A549 (cell line): ENCODE results near the gene CDC73. TPM values are rescaled to one million over a fixed set of nuclear protein-coding genes. Genes with fewer than 3 reads are reported as not detected.

ENCODE experiments used
- ATAC-seq, 2 experiments: fragments of 200-7000 bp in 1 of 2; fragments of >200 bp in 1 of 2; cut with Nextera tagmentation in 1 of 2; cut with Tn5 transposase in 1 of 2; 3 replicates each; pipeline versions ENCODE4 v1.8.0 to v1.9.1; 2018 to 2020; ENCODE audit warnings: mild to moderate bottlenecking in 1 of 2, moderate library complexity in 1 of 2
- CTCF ChIA-PET: fragments of 300-600 bp; sonication (Branson Sonifier 250); formaldehyde crosslinking; extraction: SDS; loops from one replicate; lab custom pipeline; 2021; ENCODE audit warnings: antibody characterized with exemption, inconsistent platforms; lab: Yijun Ruan, JAX
- POLR2A ChIA-PET: fragments of 350-600 bp; formaldehyde crosslinking; extraction: SDS; loops from one replicate; lab custom pipeline; 2021; ENCODE audit warnings: antibody characterized with exemption, inconsistent platforms; lab: Yijun Ruan, JAX
- DNase-seq, 2 experiments: peaks; one replicate each; pipeline versions ENCODE4 v3.0.0 to v3.0.0-alpha.2; 2011 to 2016; ENCODE audit warnings: low read depth in 1 of 2, low spot score in 1 of 2
- FAIRE-seq: peaks from 2 replicates; lab custom pipeline; 2011; peaks lifted over from hg19 to GRCh38; lab: Jason Lieb, UNC
- H3K27ac ChIP-seq, 2 experiments: fragments of >200 bp; sonication (Bioruptor Twin); formaldehyde crosslinking; 3 replicates each; pipeline ENCODE4 v1.5.1; 2016 to 2017
- H3K4me1 ChIP-seq: fragments of >200 bp; sonication (Bioruptor Twin); formaldehyde crosslinking; 3 replicates; pipeline ENCODE4 v1.6.1; 2016
- H3K4me2 ChIP-seq: fragments of >200 bp; sonication (Bioruptor Twin); formaldehyde crosslinking; 3 replicates; pipeline ENCODE4 v1.6.1; 2016
- H3K4me3 ChIP-seq: fragments of >200 bp; sonication (Bioruptor Twin); formaldehyde crosslinking; 3 replicates; pipeline ENCODE4 v1.5.1; 2016
- H3K9me3 ChIP-seq: fragments of >200 bp; sonication (Bioruptor Twin); formaldehyde crosslinking; 3 replicates; pipeline ENCODE4 v1.6.1; 2016
- E2F6 ChIP-seq: IDR thresholded peaks from 2 replicates; pipeline ENCODE4 v1.6.1; 2012; ENCODE audit warnings: low read depth, borderline replicate concordance
- EHMT2 ChIP-seq: fragments of 200-600 bp; sonication (generic); IDR thresholded peaks from 2 replicates; pipeline ENCODE4 v1.6.1; 2016; ENCODE audit warnings: antibody characterized with exemption, low read depth, mild to moderate bottlenecking, moderate library complexity
- FOSL2 ChIP-seq, 2 experiments: fragments of 450-650 bp in 1 of 2; fragments of >200 bp in 1 of 2; sonication (Bioruptor Twin) in 1 of 2; formaldehyde crosslinking; IDR thresholded peaks; 2 replicates each; pipeline versions ENCODE4 v1.5.0 to v1.6.1; 2016 to 2020; ENCODE audit warnings: mild to moderate bottlenecking in 1 of 2, moderate library complexity in 1 of 2
- FOXS1 ChIP-seq: fragments of 250-450 bp; sonication (Bioruptor Pico); IDR thresholded peaks from 2 replicates; pipeline ENCODE4 v1.5.0; 2020; ENCODE audit warnings: mild to moderate bottlenecking, moderate library complexity
- HDAC2 ChIP-seq: fragments of 200-600 bp; sonication (generic); IDR thresholded peaks from 2 replicates; pipeline ENCODE4 v1.6.1; 2016
- HMGXB4 ChIP-seq: fragments of 250-450 bp; sonication (Bioruptor Pico); IDR thresholded peaks from 2 replicates; pipeline ENCODE4 v1.5.0; 2021; ENCODE audit warnings: mild to moderate bottlenecking, moderate library complexity, borderline replicate concordance
- JUN ChIP-seq, 2 experiments: fragments of >200 bp; sonication (Bioruptor Twin); formaldehyde crosslinking; IDR thresholded peaks; 2 replicates in 1 of 2; 3 replicates in 1 of 2; pipeline ENCODE4 v1.6.1; 2016 to 2017
- KDM1A ChIP-seq: fragments of 200-600 bp; sonication (generic); IDR thresholded peaks from 2 replicates; pipeline ENCODE4 v1.6.1; 2016; ENCODE audit warnings: low read depth, mild to moderate bottlenecking
- RCOR1 ChIP-seq: fragments of 150-350 bp; IDR thresholded peaks from 2 replicates; pipeline ENCODE4 v1.6.1; 2014; ENCODE audit warnings: antibody characterized with exemption, low read length, low read depth
- RFX5 ChIP-seq: fragments of 450-650 bp; IDR thresholded peaks from 2 replicates; pipeline ENCODE4 v1.7.1; 2014; ENCODE audit warnings: antibody characterized with exemption, mild to moderate bottlenecking, moderate library complexity
- SREBF2 ChIP-seq: fragments of 450-650 bp; IDR thresholded peaks from 2 replicates; pipeline ENCODE4 v1.6.1; 2014; ENCODE audit warnings: mild to moderate bottlenecking, moderate library complexity
- TFCP2L1 ChIP-seq: fragments of 250-450 bp; sonication (Bioruptor Pico); IDR thresholded peaks from 2 replicates; pipeline ENCODE4 v1.5.0; 2021; ENCODE audit warnings: mild to moderate bottlenecking
- USF2 ChIP-seq: fragments of 450-650 bp; IDR thresholded peaks from 2 replicates; pipeline ENCODE4 v1.6.1; 2014; ENCODE audit warnings: antibody characterized with exemption
- WGBS: methylation state at CpG from one replicate; pipeline ENCODE4 v1.1.6; 2017; ENCODE audit errors: missing lambda C conversion rate; 5-methylcytosine and 5-hydroxymethylcytosine counted together
- polyA plus RNA-seq, 4 experiments: library from polyadenylated mRNA; depleted of rRNA in 3 of 4; stranded (reverse); fragments of >200 nt; fragmentation: RNase III in 1 of 4; extraction: RNeasy Plus Mini Kit Qiagen cat#74134 plus additional on column Dnase treatment in 1 of 4; gene quantifications; 2 replicates in 3 of 4; 3 replicates in 1 of 4; pipeline ENCODE4 v1.2.3, GENCODE V29; 2011 to 2017

Gene CDC73
- polyA plus RNA-seq, 2 of the 4 experiments (the other 2 are of a cell fraction), result 42.2 to 77.9 TPM

GRCh38 chr1:193184776-193185175 lies 62.9 kb downstream of the CDC73 start:
- no peak for DNase-seq
- Histone ChIP-seq H3K4me3 (no peak overlapping the region), H3K4me2 (no peak overlapping the region), H3K27ac (no peak overlapping the region), H3K4me1 (peaks cover 34% of the 10 kb centered on the region; the same call in 2 of the 3 replicates), H3K9me3 (no peaks in the 10 kb centered on the region)
- no peak for ATAC-seq
- no peak for FAIRE-seq
- no peak for TF ChIP-seq FOXS1 (CRISPR knock-in tag)
- no peak for TF ChIP-seq EHMT2
- no peak for TF ChIP-seq RFX5
- TF ChIP-seq E2F6, result no peak
- no peak for TF ChIP-seq TFCP2L1 (CRISPR knock-in tag)
- CTCF ChIA-PET, result no interaction called here
- 88% methylated on average over 1 of the region's 1 CpG for WGBS
- POLR2A ChIA-PET, result no interaction called here

- Histone ChIP-seq H3K4me1 (peaks cover 38% of the 10 kb centered on the region; the same call in 2 of the 3 replicates), H3K4me2 (no peak overlapping the region; the same call in 1 of the 3 replicates), H3K27ac (no peak overlapping the region), H3K4me3 (no peak overlapping the region), H3K9me3 (no peaks in the 10 kb centered on the region)
- DNase-seq, result no peak
- CTCF ChIA-PET, result no interaction called here
- no peak for FAIRE-seq
- 71% methylated on average over 2 of the region's 2 CpGs for WGBS
- POLR2A ChIA-PET, result no interaction called here
- TF ChIP-seq FOXS1 (CRISPR knock-in tag) (no peak), RCOR1 (no peak)
- ATAC-seq, result no peak
Observed at GRCh38 chr1:193185211-193185610, 63.4 kb downstream of the CDC73 start.

- FAIRE-seq, result no peak
- Histone ChIP-seq H3K4me2 (peak within 1 kb of the TSS; percentile 61), H3K27ac (0 out of 6 replicates have a peak within 1 kb of the TSS, but pooled peaks of 1 of the 2 experiments have one; percentile 44), H3K4me3 (no peak within 1 kb of the TSS), H3K4me1 (peaks cover 43% of the 10 kb centered on the region; the same call in 2 of the 3 replicates), H3K9me3 (no peaks in the 10 kb centered on the region)
- no peak for DNase-seq
- WGBS, result 41% methylated on average over 13 of the region's 13 CpGs
- POLR2A ChIA-PET, result no interaction called here
- no peak for TF ChIP-seq HDAC2
- TF ChIP-seq USF2, result no peak
- no peak for TF ChIP-seq KDM1A
- TF ChIP-seq SREBF2, result no peak
- TF ChIP-seq HMGXB4 (CRISPR knock-in tag), result no peak
- no peak for TF ChIP-seq JUN (IDR thresholded peaks at IDR 0.05)
- TF ChIP-seq RCOR1, result no peak
- TF ChIP-seq FOSL2 (IDR thresholded peaks at IDR 0.05), result no peak
- TF ChIP-seq FOSL2 (CRISPR knock-in tag; IDR thresholded peaks at IDR 0.05), result no peak
- no peak for TF ChIP-seq E2F6
- CTCF ChIA-PET, result interaction anchor here (0.8 kb wide), 1 partner anchor 9 kb away, joined by 3 read pairs; no protein-coding TSS in a partner anchor
- ATAC-seq, result peak; percentile 55 to 78; a peak in 5 of 6 replicates
Observed at GRCh38 chr1:193185901-193186731, 64.3 kb downstream of the CDC73 start, which contains the start of gene B3GALT2. Gene B3GALT2 (minus strand): TSS chr1:193186613. CDS start chr1:193181562, 5,051 bp downstream.
